DOHH2 (cell line): ENCODE data around the gene CDH22.

Experiments
- H3F3A ChIP-seq: fragments of 200-600 bp; sonication (generic), shearing (Covaris generic); 2 replicates; pipeline ENCODE4 v1.6.0; 2016; ENCODE audit warnings: antibody characterized with exemption, mild to moderate bottlenecking; ENCODE audit not compliant: control insufficient read depth, insufficient read depth
- H3K27ac ChIP-seq: fragments of 200-600 bp; sonication (generic); 2 replicates; pipeline ENCODE4 v1.5.1; 2014; ENCODE audit warnings: low read depth, mild to moderate bottlenecking, low read length, moderate library complexity
- H3K27me3 ChIP-seq: fragments of 200-600 bp; sonication (generic); 2 replicates; pipeline ENCODE4 v1.6.1; 2014; ENCODE audit warnings: mild to moderate bottlenecking, low read length, mixed read lengths; ENCODE audit not compliant: control insufficient read depth
- H3K36me3 ChIP-seq: fragments of 200-600 bp; sonication (generic); 2 replicates; pipeline ENCODE4 v1.6.1; 2014; ENCODE audit warnings: mild to moderate bottlenecking, low read length, moderate library complexity, mixed read lengths; ENCODE audit not compliant: control insufficient read depth
- H3K4me1 ChIP-seq: fragments of 200-600 bp; sonication (generic); 2 replicates; pipeline ENCODE4 v1.6.1; 2014; ENCODE audit warnings: mild to moderate bottlenecking, low read length, mixed read lengths; ENCODE audit not compliant: control insufficient read depth
- H3K4me2 ChIP-seq: fragments of 200-600 bp; sonication (generic); 2 replicates; pipeline ENCODE4 v1.6.0; 2014; ENCODE audit warnings: mild to moderate bottlenecking, low read length, moderate library complexity
- H3K4me3 ChIP-seq: fragments of 200-600 bp; sonication (generic); 2 replicates; pipeline ENCODE4 v1.5.1; 2014; ENCODE audit warnings: mild to moderate bottlenecking, low read length, mixed read lengths
- H3K79me2 ChIP-seq: fragments of 200-600 bp; sonication (generic); 2 replicates; pipeline ENCODE4 v1.6.1; 2014; ENCODE audit warnings: mild to moderate bottlenecking, low read length, mixed read lengths; ENCODE audit not compliant: control insufficient read depth
- H3K9me2 ChIP-seq: fragments of 200-600 bp; sonication (generic); replicated peaks from 2 replicates; pipeline ENCODE4 v1.6.1; 2014; ENCODE audit warnings: mild to moderate bottlenecking, low read length, mixed read lengths; ENCODE audit not compliant: control insufficient read depth
- H3K9me3 ChIP-seq: fragments of 200-600 bp; sonication (generic); 2 replicates; pipeline ENCODE4 v1.6.1; 2014; ENCODE audit warnings: antibody characterized with exemption, low read length, mixed read lengths; ENCODE audit not compliant: control insufficient read depth, insufficient read depth
- H4K20me1 ChIP-seq: fragments of 200-600 bp; sonication (generic); 2 replicates; pipeline ENCODE4 v1.6.0; 2014; ENCODE audit warnings: low read depth, mild to moderate bottlenecking, antibody characterized with exemption, low read length, moderate library complexity; ENCODE audit not compliant: control insufficient read depth, insufficient read depth
- CTCF ChIP-seq: fragments of 200-600 bp; sonication (generic); IDR thresholded peaks from one replicate; pipeline ENCODE4 v1.5.1; 2014; ENCODE audit warnings: antibody characterized with exemption, mild to moderate bottlenecking, low read depth, low read length; ENCODE audit not compliant: poor library complexity, severe bottlenecking
- EZH2phosphoT487 ChIP-seq: fragments of 200-600 bp; sonication (generic); IDR thresholded peaks from 2 replicates; pipeline ENCODE4 v1.6.1; 2017; ENCODE audit warnings: borderline replicate concordance, mild to moderate bottlenecking, antibody characterized with exemption, low read length, moderate library complexity, mixed read lengths

Gene CDH22

GRCh38 chr20:46317685-46318177 is 9.4 kb upstream of the CDH22 start:
- Histone ChIP-seq H3K4me1 (no peaks in the 10 kb centered on the region), H3K27me3 (peaks cover 39% of the 10 kb centered on the region)
- TF ChIP-seq EZH2phosphoT487, result no peak
- no peak for TF ChIP-seq CTCF

DNA sequence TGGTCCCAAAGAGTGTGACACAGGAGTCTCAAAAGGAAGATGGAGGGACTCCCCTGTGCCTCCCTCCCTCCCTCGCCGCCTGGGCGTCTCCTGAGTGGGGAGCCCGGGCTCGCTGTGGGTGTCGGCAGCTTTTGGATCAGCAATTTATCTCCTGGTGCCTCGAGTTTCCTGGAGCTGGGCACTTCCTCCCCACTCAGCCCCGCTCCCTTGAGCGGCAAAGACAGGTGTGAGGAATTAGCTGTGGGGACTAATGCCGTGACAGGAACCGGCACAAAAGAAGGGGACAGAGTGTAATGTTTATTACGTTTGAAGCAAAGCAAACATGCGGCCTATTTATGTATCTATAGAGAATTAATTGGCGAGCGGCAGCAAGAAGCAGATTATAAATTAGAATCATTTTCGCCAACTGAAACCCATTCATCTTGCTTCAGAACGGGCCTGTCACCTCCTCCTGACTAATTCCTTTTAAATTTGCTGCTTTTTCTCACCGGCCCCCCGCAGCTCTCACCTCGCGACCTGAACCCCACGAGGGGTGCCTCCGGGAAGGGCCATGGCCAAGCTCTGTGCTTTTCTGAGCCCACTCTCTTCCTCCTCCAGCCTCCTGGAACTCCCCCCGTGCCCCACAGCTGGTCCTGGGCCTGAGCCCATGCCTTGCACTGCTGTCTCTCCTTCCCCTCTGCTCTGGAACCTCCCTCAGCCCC is 8.8 kb upstream of the CDH22 start:
- H3K4me2 ChIP-seq, result no peak overlapping the region
- TF ChIP-seq CTCF (no peak), EZH2phosphoT487 (no peak)
- H3K4me1 ChIP-seq, result no peaks in the 10 kb centered on the region
- no peaks in the 10 kb centered on the region for H3K9me2 ChIP-seq
- no peaks in the 10 kb centered on the region for H3K9me3 ChIP-seq
- H4K20me1 ChIP-seq, result no peaks in the 10 kb centered on the region
- peaks cover 38% of the 10 kb centered on the region for H3K27me3 ChIP-seq
- H3K4me3 ChIP-seq, result no peak overlapping the region
- no peaks in the 10 kb centered on the region for H3K36me3 ChIP-seq
- H3K27ac ChIP-seq, result no peak overlapping the region
- H3F3A ChIP-seq, result no peaks in the 10 kb centered on the region
- no peaks in the 10 kb centered on the region for H3K79me2 ChIP-seq

More at GRCh38 chr20:46317685-46318177, 9.4 kb upstream of the CDH22 start:
- Histone ChIP-seq H3K4me2 (no peak overlapping the region), H3K9me3 (no peaks in the 10 kb centered on the region), H3K4me3 (no peak overlapping the region), H4K20me1 (no peaks in the 10 kb centered on the region), H3K36me3 (no peaks in the 10 kb centered on the region), H3K27ac (no peak overlapping the region), H3F3A (no peaks in the 10 kb centered on the region), H3K79me2 (no peaks in the 10 kb centered on the region), H3K9me2 (no peaks in the 10 kb centered on the region)

DNA sequence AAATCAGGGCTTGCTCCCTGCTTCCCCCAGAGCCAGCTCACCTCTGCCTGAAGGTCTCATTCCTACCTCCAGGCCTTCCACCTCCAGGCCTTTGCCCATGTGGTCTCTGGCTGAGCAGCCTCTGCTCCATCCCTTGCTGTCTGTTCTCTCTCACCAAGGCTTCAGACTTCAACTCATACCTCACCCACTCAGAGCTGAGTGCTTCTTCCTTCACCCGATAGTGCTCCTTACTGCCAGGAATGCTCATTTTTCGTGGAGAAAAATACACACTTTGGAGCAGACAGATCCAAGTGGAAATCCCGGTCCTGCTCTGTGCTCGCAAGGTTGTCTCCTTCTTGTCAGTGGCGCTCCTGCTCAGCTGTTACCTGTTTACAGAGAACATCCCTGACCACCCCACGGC is 7.0 kb upstream of the CDH22 start:
- TF ChIP-seq EZH2phosphoT487 (no peak), CTCF (no peak)
- Histone ChIP-seq H3K4me3 (no peak overlapping the region), H3F3A (no peaks in the 10 kb centered on the region), H3K36me3 (no peaks in the 10 kb centered on the region), H3K27ac (no peak overlapping the region), H3K9me2 (no peaks in the 10 kb centered on the region), H3K9me3 (no peaks in the 10 kb centered on the region), H3K27me3 (peaks cover 47% of the 10 kb centered on the region), H3K4me1 (no peaks in the 10 kb centered on the region), H3K79me2 (no peaks in the 10 kb centered on the region), H3K4me2 (no peak overlapping the region), H4K20me1 (no peaks in the 10 kb centered on the region)
